Measurements from ENCODE around the gene PPARD. TPM values are rescaled to one million over a fixed set of nuclear protein-coding genes. Genes with fewer than 3 reads are reported as not detected.

PPARD gene
- total RNA-seq, 4 donors from 2014 or later: 17.0 to 42.8 (median 28.2) TPM

GRCh38 chr6:35402136-35402855 lies 59.9 kb downstream of the PPARD start:
- no peak overlapping the region for H3K4me3 ChIP-seq
- no peak for TF ChIP-seq CTCF (IDR thresholded peaks at IDR 0.05)
- no peak for TF ChIP-seq POLR2A (IDR thresholded peaks at IDR 0.05)
- peaks cover 0 to 22% (median 0%) of the 10 kb centered on the region in 3 donors for H3K36me3 ChIP-seq
- H3K27ac ChIP-seq: no peak overlapping the region
- WGBS, 2 donors: 74 to 95% methylated on average over 6 to 7 of the region's 8 CpGs
- intact Hi-C loops (cut with DNase I): no loop called here
- peaks cover 0 to 26% (median 0%) of the 10 kb centered on the region in 3 donors for H3K4me1 ChIP-seq
- no peak for DNase-seq
- no peaks in the 10 kb centered on the region for H3K27me3 ChIP-seq
- no peaks in the 10 kb centered on the region for H3K9me3 ChIP-seq

- H3K9me3 ChIP-seq: no peaks in the 10 kb centered on the region
- no peak for DNase-seq
- WGBS, 2 donors: 80 to 95% methylated on average over 1 to 5 of the region's 5 CpGs
Measured at GRCh38 chr6:35402856-35403191, 60.5 kb downstream of the PPARD start.

DNA sequence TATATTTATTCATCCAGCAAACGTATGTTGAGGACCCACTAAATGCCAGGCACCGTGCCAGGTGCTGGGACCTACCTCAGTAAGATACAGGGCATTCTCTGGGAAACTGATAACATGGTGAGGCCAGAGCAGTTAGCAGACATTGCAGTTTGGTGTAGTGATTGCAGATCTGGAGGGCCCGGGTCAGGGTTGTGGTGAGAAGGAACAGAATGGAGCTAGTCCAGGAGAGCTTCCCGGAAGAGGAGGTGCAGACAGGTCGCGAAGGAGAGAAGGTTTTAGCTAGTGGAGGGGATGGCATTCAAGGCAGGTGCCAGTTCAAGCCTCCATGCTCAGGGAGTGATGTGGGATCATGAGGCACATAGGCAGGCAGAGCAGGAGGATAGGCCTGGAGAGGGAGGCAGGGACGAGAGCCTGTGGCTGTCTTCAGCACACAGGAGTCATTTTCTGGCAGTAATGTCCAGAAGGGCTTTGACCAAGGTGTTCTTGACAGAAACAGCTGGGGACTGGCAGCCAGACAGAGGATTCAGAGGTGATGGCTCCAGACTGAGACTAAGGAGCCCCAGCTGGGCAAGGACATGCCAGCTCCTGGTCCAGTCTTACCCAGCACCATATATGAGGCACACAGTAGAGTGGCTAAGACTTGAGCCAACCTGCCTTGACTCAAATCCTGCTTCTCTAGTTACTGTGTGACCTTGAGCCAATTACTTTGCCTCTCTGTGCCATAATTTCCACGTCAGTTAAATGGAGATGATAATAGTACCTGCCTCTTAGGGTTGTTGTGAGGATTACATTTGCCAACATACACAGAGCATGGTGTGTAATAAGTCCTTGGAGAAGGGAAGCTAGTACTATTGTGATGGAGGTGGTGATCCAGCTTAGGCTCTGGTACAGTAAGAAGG lies 61.4 kb downstream of the PPARD start:
- TF ChIP-seq CTCF (IDR thresholded peaks at IDR 0.05): no peak
- TF ChIP-seq POLR2A (IDR thresholded peaks at IDR 0.05): no peak
- peaks cover 0 to 9% (median 0%) of the 10 kb centered on the region in 3 donors for H3K36me3 ChIP-seq
- no peak overlapping the region for H3K27ac ChIP-seq
- H3K4me1 ChIP-seq: peaks cover 0 to 32% (median 0%) of the 10 kb centered on the region in 3 donors
- H3K4me3 ChIP-seq: no peak overlapping the region
- no peaks in the 10 kb centered on the region for H3K9me3 ChIP-seq
- intact Hi-C loops (cut with DNase I): no loop called here
- no peak for DNase-seq
- 94 to 98% methylated on average over 8 of the region's 8 CpGs for WGBS, 2 donors
- no peaks in the 10 kb centered on the region for H3K27me3 ChIP-seq

More at GRCh38 chr6:35402856-35403191, 60.5 kb downstream of the PPARD start:
- Histone ChIP-seq H3K36me3 (peaks cover 0 to 17% (median 0%) of the 10 kb centered on the region in 3 donors), H3K27ac (no peak overlapping the region), H3K27me3 (no peaks in the 10 kb centered on the region), H3K4me3 (no peak overlapping the region), H3K4me1 (peaks cover 0 to 27% (median 0%) of the 10 kb centered on the region in 3 donors)
- intact Hi-C loops (cut with DNase I): no loop called here
- TF ChIP-seq CTCF (IDR thresholded peaks at IDR 0.05) (no peak), POLR2A (IDR thresholded peaks at IDR 0.05) (no peak)

GRCh38 chr6:35406711-35407485 lies 64.5 kb downstream of the PPARD start:
- TF ChIP-seq CTCF (IDR thresholded peaks at IDR 0.05): no peak
- intact Hi-C loops (cut with DNase I): no loop called here

More at GRCh38 chr6:35406711-35407485, 64.5 kb downstream of the PPARD start:
- Histone ChIP-seq H3K27ac (no peak overlapping the region), H3K36me3 (peaks cover 0 to 26% (median 7%) of the 10 kb centered on the region in 3 donors), H3K4me1 (peaks cover 0 to 24% (median 2%) of the 10 kb centered on the region in 3 donors), H3K27me3 (no peaks in the 10 kb centered on the region), H3K9me3 (no peaks in the 10 kb centered on the region), H3K4me3 (no peak overlapping the region)
- 86 to 90% methylated on average over 12 to 15 of the region's 20 CpGs for WGBS, 2 donors
- DNase-seq: no peak
